BLaER1 treated with 17β-estradiol and CSF1 and Interleukin-3, amounts not matched to agents 10 nM and 100 nM (cell line): ENCODE measurements around the gene LARP1.
A peak's percentile ranks its signal among the peaks of the same experiment; 100 is the strongest.

Experiments
- H3K27ac ChIP-seq, 11 experiments: shearing (Covaris generic); formaldehyde crosslinking; 2 replicates each; pipeline ENCODE4 v1.8.1; 2022
- H3K27me3 ChIP-seq, 11 experiments: shearing (Covaris generic); formaldehyde crosslinking; 2 replicates each; pipeline ENCODE4 v1.8.1; 2022
- H3K36me3 ChIP-seq, 11 experiments: shearing (Covaris generic); formaldehyde crosslinking; 2 replicates each; pipeline ENCODE4 v1.8.1; 2022
- H3K4me1 ChIP-seq, 10 experiments: shearing (Covaris generic); formaldehyde crosslinking; 2 replicates each; pipeline ENCODE4 v1.8.1; 2022
- H3K4me2 ChIP-seq, 11 experiments: shearing (Covaris generic); formaldehyde crosslinking; 2 replicates each; pipeline ENCODE4 v1.8.1; 2022
- H3K4me3 ChIP-seq, 10 experiments: shearing (Covaris generic); formaldehyde crosslinking; 2 replicates each; pipeline ENCODE4 v1.8.1; 2022
- H3K9ac ChIP-seq, 11 experiments: shearing (Covaris generic); formaldehyde crosslinking; 2 replicates each; pipeline ENCODE4 v1.8.1; 2022
- H3K9me3 ChIP-seq, 11 experiments: shearing (Covaris generic); formaldehyde crosslinking; replicated peaks in 1 of 11; 2 replicates each; pipeline ENCODE4 v1.8.1; 2022
- H4K20me1 ChIP-seq, 11 experiments: shearing (Covaris generic); formaldehyde crosslinking; 2 replicates each; pipeline ENCODE4 v1.8.1; 2022
- Cebpa-rat ChIP-seq, 11 experiments: shearing (Covaris generic); IDR thresholded peaks; 2 replicates each; pipeline ENCODE4 v1.8.1; 2022

LARP1 gene

GRCh38 chr5:154765396-154765925 is 10.3 kb downstream of the LARP1 start:
- TF ChIP-seq Cebpa-rat (IDR thresholded peaks at IDR 0.05): no peak
- Histone ChIP-seq H3K4me1 (peaks cover 70 to 98% (median 84%) of the 10 kb centered on the region in 10 experiments), H4K20me1 (peaks cover 100% of the 10 kb centered on the region in 11 experiments), H3K9me3 (no peaks in the 10 kb centered on the region), H3K4me3 (no peak overlapping the region), H3K27me3 (no peaks in the 10 kb centered on the region), H3K4me2 (peak overlapping the region; percentile 24 to 77 (median 58)), H3K36me3 (peaks cover 0 to 37% (median 17%) of the 10 kb centered on the region in 11 experiments; a peak in 12 of 22 replicates), H3K9ac (no peak overlapping the region), H3K27ac (no peak overlapping the region)

- H3K27me3 ChIP-seq: no peaks in the 10 kb centered on the region
These were observed 11.5 kb downstream of the LARP1 start for GRCh38 chr5:154766558-154767281.

GRCh38 chr5:154767576-154767975 is 12.4 kb downstream of the LARP1 start:
- H3K27ac ChIP-seq: no peak overlapping the region
- H3K9ac ChIP-seq: no peak overlapping the region
- no peak for TF ChIP-seq Cebpa-rat (IDR thresholded peaks at IDR 0.05)
- H3K4me2 ChIP-seq: peak overlapping the region; percentile 24 to 77 (median 58)
- peaks cover 74 to 94% (median 80%) of the 10 kb centered on the region in 10 experiments for H3K4me1 ChIP-seq
- H3K4me3 ChIP-seq: no peak overlapping the region
- peaks cover 0 to 37% (median 17%) of the 10 kb centered on the region in 11 experiments; a peak in 15 of 22 replicates for H3K36me3 ChIP-seq
- H4K20me1 ChIP-seq: peaks cover 100% of the 10 kb centered on the region in 11 experiments
- H3K9me3 ChIP-seq: no peaks in the 10 kb centered on the region
- no peaks in the 10 kb centered on the region for H3K27me3 ChIP-seq

More at GRCh38 chr5:154766558-154767281, 11.5 kb downstream of the LARP1 start:
- Histone ChIP-seq H3K9ac (no peak overlapping the region), H3K4me2 (peak overlapping the region; percentile 24 to 77 (median 58)), H3K4me1 (peaks cover 70 to 98% (median 84%) of the 10 kb centered on the region in 10 experiments), H3K4me3 (no peak overlapping the region), H4K20me1 (peaks cover 100% of the 10 kb centered on the region in 11 experiments), H3K9me3 (no peaks in the 10 kb centered on the region), H3K27ac (peak overlapping the region in 2 of 11 experiments; percentile 1 to 9; a peak in 1 of 22 replicates), H3K36me3 (peaks cover 0 to 35% (median 19%) of the 10 kb centered on the region in 11 experiments; a peak in 16 of 22 replicates)
- TF ChIP-seq Cebpa-rat (IDR thresholded peaks at IDR 0.05): no peak

GRCh38 chr5:154768207-154768606 is 13.0 kb downstream of the LARP1 start:
- H4K20me1 ChIP-seq: peaks cover 100% of the 10 kb centered on the region in 11 experiments
- no peak overlapping the region for H3K9ac ChIP-seq
- no peaks in the 10 kb centered on the region for H3K9me3 ChIP-seq
- no peak for TF ChIP-seq Cebpa-rat (IDR thresholded peaks at IDR 0.05)
- no peak overlapping the region for H3K4me3 ChIP-seq
- peak overlapping the region; percentile 24 to 77 (median 58); a peak in 17 of 22 replicates for H3K4me2 ChIP-seq
- H3K27me3 ChIP-seq: no peaks in the 10 kb centered on the region
- no peak overlapping the region for H3K27ac ChIP-seq
- H3K4me1 ChIP-seq: peaks cover 80 to 96% (median 85%) of the 10 kb centered on the region in 10 experiments
- peaks cover 0 to 41% (median 18%) of the 10 kb centered on the region in 11 experiments; a peak in 15 of 22 replicates for H3K36me3 ChIP-seq

GRCh38 chr5:154770111-154770510 is 14.9 kb downstream of the LARP1 start:
- peak overlapping the region; percentile 8 to 59 (median 37); a peak in 19 of 22 replicates for H3K9ac ChIP-seq
- peaks cover 83 to 99% (median 93%) of the 10 kb centered on the region in 10 experiments for H3K4me1 ChIP-seq
- no peak for TF ChIP-seq Cebpa-rat (IDR thresholded peaks at IDR 0.05)
- no peaks in the 10 kb centered on the region for H3K9me3 ChIP-seq
- peaks cover 0 to 48% (median 31%) of the 10 kb centered on the region in 11 experiments; a peak in 19 of 22 replicates for H3K36me3 ChIP-seq
- H3K27ac ChIP-seq: peak overlapping the region in 10 of 11 experiments; percentile 3 to 46 (median 24); a peak in 13 of 22 replicates
- peak overlapping the region; percentile 61 to 77 (median 72) for H3K4me2 ChIP-seq
- H3K27me3 ChIP-seq: no peaks in the 10 kb centered on the region
- peaks cover 100% of the 10 kb centered on the region in 11 experiments for H4K20me1 ChIP-seq
- H3K4me3 ChIP-seq: no peak overlapping the region

- no peak for TF ChIP-seq Cebpa-rat (IDR thresholded peaks at IDR 0.05)
- Histone ChIP-seq H3K36me3 (peaks cover 0 to 60% (median 42%) of the 10 kb centered on the region in 11 experiments; a peak in 20 of 22 replicates), H3K4me3 (no peak overlapping the region), H3K4me2 (peak overlapping the region; percentile 61 to 77 (median 72)), H4K20me1 (peaks cover 100% of the 10 kb centered on the region in 11 experiments), H3K27ac (peak overlapping the region in 6 of 11 experiments; percentile 3 to 30 (median 16); a peak in 6 of 22 replicates), H3K27me3 (no peaks in the 10 kb centered on the region), H3K9ac (peak overlapping the region in 4 of 11 experiments; percentile 37 to 58 (median 46); a peak in 5 of 22 replicates), H3K9me3 (no peaks in the 10 kb centered on the region), H3K4me1 (peaks cover 80 to 99% (median 92%) of the 10 kb centered on the region in 10 experiments)
These were observed 16.3 kb downstream of the LARP1 start for GRCh38 chr5:154771383-154771901.

GRCh38 chr5:154773326-154773725 is 18.1 kb downstream of the LARP1 start:
- TF ChIP-seq Cebpa-rat (IDR thresholded peaks at IDR 0.05): no peak
- H3K4me1 ChIP-seq: peaks cover 68 to 98% (median 80%) of the 10 kb centered on the region in 10 experiments
- peak overlapping the region in 10 of 11 experiments; percentile 6 to 68 (median 32); a peak in 16 of 22 replicates for H3K4me2 ChIP-seq
- no peak overlapping the region for H3K4me3 ChIP-seq
- H4K20me1 ChIP-seq: peaks cover 100% of the 10 kb centered on the region in 11 experiments
- H3K27ac ChIP-seq: no peak overlapping the region
- H3K36me3 ChIP-seq: peaks cover 3 to 70% (median 48%) of the 10 kb centered on the region in 11 experiments; a peak in 20 of 22 replicates
- no peak overlapping the region for H3K9ac ChIP-seq
- H3K27me3 ChIP-seq: no peaks in the 10 kb centered on the region
- H3K9me3 ChIP-seq: no peaks in the 10 kb centered on the region

GRCh38 chr5:154776167-154776566 is 21.0 kb downstream of the LARP1 start:
- Histone ChIP-seq H3K4me1 (peaks cover 67 to 98% (median 80%) of the 10 kb centered on the region in 10 experiments), H3K36me3 (peaks cover 3 to 80% (median 53%) of the 10 kb centered on the region in 11 experiments; a peak in 20 of 22 replicates), H3K4me2 (peak overlapping the region in 5 of 11 experiments; percentile 3 to 56 (median 17); a peak in 4 of 22 replicates), H3K4me3 (no peak overlapping the region), H3K27me3 (no peaks in the 10 kb centered on the region), H3K9ac (peak overlapping the region in 1 of 11 experiments; percentile 9; a peak in 1 of 22 replicates), H3K27ac (no peak overlapping the region), H4K20me1 (peaks cover 100% of the 10 kb centered on the region in 11 experiments), H3K9me3 (no peaks in the 10 kb centered on the region)
- TF ChIP-seq Cebpa-rat (IDR thresholded peaks at IDR 0.05): no peak
